ENCODE data around the gene DDT.
"Not testable (repeated sequence)": the region's sequence is repeated elsewhere in the genome, so short reads cannot be mapped to it uniquely, and the experiment has no call there.

The DDT gene

GRCh38 chr22:23966568-23966967 lies 7.7 kb downstream of the DDT start, which contains the start of gene DDTL:
Gene DDTL, plus strand, starts transcription at chr22:23966888. Its CDS starts 27 bp downstream, at chr22:23966915.
- not testable (repeated sequence) for H3K4me1 ChIP-seq (ENCODE audit: control insufficient read depth in 1 of 2, insufficient read depth in 2 of 2, low read length in 2 of 2); H3K9me3 ChIP-seq (ENCODE audit: control insufficient read depth in 1 of 2, low read length in 2 of 2); H3K4me3 ChIP-seq (ENCODE audit: low read depth in 1 of 2, low read length in 2 of 2); H3K27ac ChIP-seq (ENCODE audit: low read length); H3K27me3 ChIP-seq (ENCODE audit: low read depth, low read length)
- peaks cover 17 to 22% of the 10 kb centered on the region in 2 donors for H3K36me3 ChIP-seq (ENCODE audit: control insufficient read depth in 1 of 2, insufficient read depth in 2 of 2, low read length in 2 of 2)

- not testable (repeated sequence) for H3K9me3 ChIP-seq (ENCODE audit: control insufficient read depth in 1 of 2, low read length in 2 of 2); H3K27ac ChIP-seq (ENCODE audit: low read length); H3K27me3 ChIP-seq (ENCODE audit: low read depth, low read length); H3K4me3 ChIP-seq (ENCODE audit: low read depth in 1 of 2, low read length in 2 of 2); H3K4me1 ChIP-seq (ENCODE audit: control insufficient read depth in 1 of 2, insufficient read depth in 2 of 2, low read length in 2 of 2)
- H3K36me3 ChIP-seq (ENCODE audit: control insufficient read depth in 1 of 2, insufficient read depth in 2 of 2, low read length in 2 of 2): peaks cover 13 to 17% of the 10 kb centered on the region in 2 donors
Observed at GRCh38 chr22:23966094-23966493, 8.1 kb downstream of the DDT start.

GRCh38 chr22:23961084-23961771 lies 13.0 kb downstream of the DDT start, which contains the start of gene GSTT2B:
Gene GSTT2B, minus strand, starts transcription at chr22:23961195. Its CDS starts 64 bp downstream, at chr22:23961131.
- not testable (repeated sequence) for H3K4me3 ChIP-seq (ENCODE audit: low read depth in 1 of 2, low read length in 2 of 2); H3K36me3 ChIP-seq (ENCODE audit: control insufficient read depth in 1 of 2, insufficient read depth in 2 of 2, low read length in 2 of 2); H3K27ac ChIP-seq (ENCODE audit: low read length); H3K27me3 ChIP-seq (ENCODE audit: low read depth, low read length); H3K4me1 ChIP-seq (ENCODE audit: control insufficient read depth in 1 of 2, insufficient read depth in 2 of 2, low read length in 2 of 2); H3K9me3 ChIP-seq (ENCODE audit: control insufficient read depth in 1 of 2, low read length in 2 of 2)

GRCh38 chr22:23956301-23956900 lies 17.8 kb downstream of the DDT start:
- not testable (repeated sequence) for H3K27me3 ChIP-seq (ENCODE audit: low read depth, low read length); H3K4me1 ChIP-seq (ENCODE audit: control insufficient read depth in 1 of 2, insufficient read depth in 2 of 2, low read length in 2 of 2); H3K36me3 ChIP-seq (ENCODE audit: control insufficient read depth in 1 of 2, insufficient read depth in 2 of 2, low read length in 2 of 2); H3K9me3 ChIP-seq (ENCODE audit: control insufficient read depth in 1 of 2, low read length in 2 of 2); H3K27ac ChIP-seq (ENCODE audit: low read length); H3K4me3 ChIP-seq (ENCODE audit: low read depth in 1 of 2, low read length in 2 of 2)

- not testable (repeated sequence) for H3K9me3 ChIP-seq (ENCODE audit: control insufficient read depth in 1 of 2, low read length in 2 of 2); H3K27me3 ChIP-seq (ENCODE audit: low read depth, low read length); H3K4me3 ChIP-seq (ENCODE audit: low read depth in 1 of 2, low read length in 2 of 2); H3K27ac ChIP-seq (ENCODE audit: low read length); H3K36me3 ChIP-seq (ENCODE audit: control insufficient read depth in 1 of 2, insufficient read depth in 2 of 2, low read length in 2 of 2); H3K4me1 ChIP-seq (ENCODE audit: control insufficient read depth in 1 of 2, insufficient read depth in 2 of 2, low read length in 2 of 2)
Observed at GRCh38 chr22:23955886-23956285, 18.4 kb downstream of the DDT start.

- not testable (repeated sequence) for H3K27me3 ChIP-seq (ENCODE audit: low read depth, low read length); H3K4me3 ChIP-seq (ENCODE audit: low read depth in 1 of 2, low read length in 2 of 2); H3K9me3 ChIP-seq (ENCODE audit: control insufficient read depth in 1 of 2, low read length in 2 of 2); H3K36me3 ChIP-seq (ENCODE audit: control insufficient read depth in 1 of 2, insufficient read depth in 2 of 2, low read length in 2 of 2); H3K27ac ChIP-seq (ENCODE audit: low read length); H3K4me1 ChIP-seq (ENCODE audit: control insufficient read depth in 1 of 2, insufficient read depth in 2 of 2, low read length in 2 of 2)
Observed at GRCh38 chr22:23954991-23955305, 19.3 kb downstream of the DDT start.

- H3K4me1 ChIP-seq (ENCODE audit: control insufficient read depth in 1 of 2, insufficient read depth in 2 of 2, low read length in 2 of 2); H3K9me3 ChIP-seq (ENCODE audit: control insufficient read depth in 1 of 2, low read length in 2 of 2); H3K36me3 ChIP-seq (ENCODE audit: control insufficient read depth in 1 of 2, insufficient read depth in 2 of 2, low read length in 2 of 2); H3K4me3 ChIP-seq (ENCODE audit: low read depth in 1 of 2, low read length in 2 of 2); H3K27ac ChIP-seq (ENCODE audit: low read length); H3K27me3 ChIP-seq (ENCODE audit: low read depth, low read length): not testable (repeated sequence)
Observed at GRCh38 chr22:23954193-23954990, 19.8 kb downstream of the DDT start.

- not testable (repeated sequence) for H3K4me1 ChIP-seq (ENCODE audit: control insufficient read depth in 1 of 2, insufficient read depth in 2 of 2, low read length in 2 of 2); H3K9me3 ChIP-seq (ENCODE audit: control insufficient read depth in 1 of 2, low read length in 2 of 2); H3K27me3 ChIP-seq (ENCODE audit: low read depth, low read length); H3K36me3 ChIP-seq (ENCODE audit: control insufficient read depth in 1 of 2, insufficient read depth in 2 of 2, low read length in 2 of 2); H3K27ac ChIP-seq (ENCODE audit: low read length); H3K4me3 ChIP-seq (ENCODE audit: low read depth in 1 of 2, low read length in 2 of 2)
Observed at GRCh38 chr22:23953485-23953884, 20.8 kb downstream of the DDT start.

- not testable (repeated sequence) for H3K4me3 ChIP-seq (ENCODE audit: low read depth in 1 of 2, low read length in 2 of 2); H3K27ac ChIP-seq (ENCODE audit: low read length); H3K36me3 ChIP-seq (ENCODE audit: control insufficient read depth in 1 of 2, insufficient read depth in 2 of 2, low read length in 2 of 2); H3K27me3 ChIP-seq (ENCODE audit: low read depth, low read length); H3K9me3 ChIP-seq (ENCODE audit: control insufficient read depth in 1 of 2, low read length in 2 of 2); H3K4me1 ChIP-seq (ENCODE audit: control insufficient read depth in 1 of 2, insufficient read depth in 2 of 2, low read length in 2 of 2)
Observed at GRCh38 chr22:23952794-23953405, 21.3 kb downstream of the DDT start.

GRCh38 chr22:23951383-23951782 lies 22.9 kb downstream of the DDT start:
- H3K27me3 ChIP-seq (ENCODE audit: low read depth, low read length); H3K4me3 ChIP-seq (ENCODE audit: low read depth in 1 of 2, low read length in 2 of 2); H3K4me1 ChIP-seq (ENCODE audit: control insufficient read depth in 1 of 2, insufficient read depth in 2 of 2, low read length in 2 of 2); H3K27ac ChIP-seq (ENCODE audit: low read length); H3K36me3 ChIP-seq (ENCODE audit: control insufficient read depth in 1 of 2, insufficient read depth in 2 of 2, low read length in 2 of 2); H3K9me3 ChIP-seq (ENCODE audit: control insufficient read depth in 1 of 2, low read length in 2 of 2): not testable (repeated sequence)

GRCh38 chr22:23949764-23950163 lies 24.5 kb downstream of the DDT start:
- H3K4me3 ChIP-seq (ENCODE audit: low read depth in 1 of 2, low read length in 2 of 2); H3K27ac ChIP-seq (ENCODE audit: low read length); H3K4me1 ChIP-seq (ENCODE audit: control insufficient read depth in 1 of 2, insufficient read depth in 2 of 2, low read length in 2 of 2); H3K9me3 ChIP-seq (ENCODE audit: control insufficient read depth in 1 of 2, low read length in 2 of 2); H3K36me3 ChIP-seq (ENCODE audit: control insufficient read depth in 1 of 2, insufficient read depth in 2 of 2, low read length in 2 of 2); H3K27me3 ChIP-seq (ENCODE audit: low read depth, low read length): not testable (repeated sequence)

All from muscle layer of duodenum (tissue), 2 donors.